Fibroblast of pulmonary artery (primary cell): Measurements from ENCODE around the gene PRDM15.

Experiments
- DNase-seq: peaks from one replicate; pipeline ENCODE4 v3.0.0-alpha.2; 2010; ENCODE audit warnings: low read depth
- H3K4me3 ChIP-seq: replicated peaks from 2 replicates; pipeline ENCODE4 v1.5.1; 2011; ENCODE audit warnings: low read depth, mild to moderate bottlenecking, control low read depth, low read length, moderate library complexity
- TF ChIP-seq, protein P1 (sequence below): IDR thresholded peaks from 2 replicates; pipeline ENCODE4 v1.5.1; 2011; ENCODE audit warnings: mild to moderate bottlenecking, control low read depth, low read length, inconsistent platforms; ENCODE audit errors: missing control alignments

Gene PRDM15

DNA sequence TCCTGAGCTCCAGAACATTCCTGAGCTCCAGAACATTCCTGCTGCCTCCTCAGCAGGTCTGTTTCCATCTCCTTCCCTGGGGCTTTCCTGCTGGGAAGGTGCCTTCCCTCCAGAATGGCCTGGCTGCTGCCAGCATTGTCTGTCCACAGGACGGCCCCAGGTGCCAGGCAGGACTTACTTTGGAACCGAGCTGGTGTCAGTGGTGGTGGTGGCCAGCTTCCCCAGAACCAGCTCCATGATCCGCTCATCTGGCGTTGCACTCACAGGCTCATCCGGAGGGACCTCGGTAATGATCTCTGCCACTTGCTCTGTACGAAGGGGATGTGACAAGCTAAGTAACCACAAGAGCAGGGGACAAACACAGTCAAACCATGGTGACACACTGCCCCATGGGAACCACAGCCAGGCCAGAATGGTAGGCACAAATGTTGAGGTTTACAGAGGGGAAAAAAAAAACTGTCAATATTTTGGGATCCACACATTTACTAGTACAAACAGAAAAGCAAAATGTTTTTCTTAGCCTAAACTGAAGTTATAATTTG lies 41.3 kb downstream of the PRDM15 start:
- H3K4me3 ChIP-seq: no peak overlapping the region
- no peak for DNase-seq
- TF ChIP-seq, protein P1, sequence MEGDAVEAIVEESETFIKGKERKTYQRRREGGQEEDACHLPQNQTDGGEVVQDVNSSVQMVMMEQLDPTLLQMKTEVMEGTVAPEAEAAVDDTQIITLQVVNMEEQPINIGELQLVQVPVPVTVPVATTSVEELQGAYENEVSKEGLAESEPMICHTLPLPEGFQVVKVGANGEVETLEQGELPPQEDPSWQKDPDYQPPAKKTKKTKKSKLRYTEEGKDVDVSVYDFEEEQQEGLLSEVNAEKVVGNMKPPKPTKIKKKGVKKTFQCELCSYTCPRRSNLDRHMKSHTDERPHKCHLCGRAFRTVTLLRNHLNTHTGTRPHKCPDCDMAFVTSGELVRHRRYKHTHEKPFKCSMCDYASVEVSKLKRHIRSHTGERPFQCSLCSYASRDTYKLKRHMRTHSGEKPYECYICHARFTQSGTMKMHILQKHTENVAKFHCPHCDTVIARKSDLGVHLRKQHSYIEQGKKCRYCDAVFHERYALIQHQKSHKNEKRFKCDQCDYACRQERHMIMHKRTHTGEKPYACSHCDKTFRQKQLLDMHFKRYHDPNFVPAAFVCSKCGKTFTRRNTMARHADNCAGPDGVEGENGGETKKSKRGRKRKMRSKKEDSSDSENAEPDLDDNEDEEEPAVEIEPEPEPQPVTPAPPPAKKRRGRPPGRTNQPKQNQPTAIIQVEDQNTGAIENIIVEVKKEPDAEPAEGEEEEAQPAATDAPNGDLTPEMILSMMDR: no peak

DNA sequence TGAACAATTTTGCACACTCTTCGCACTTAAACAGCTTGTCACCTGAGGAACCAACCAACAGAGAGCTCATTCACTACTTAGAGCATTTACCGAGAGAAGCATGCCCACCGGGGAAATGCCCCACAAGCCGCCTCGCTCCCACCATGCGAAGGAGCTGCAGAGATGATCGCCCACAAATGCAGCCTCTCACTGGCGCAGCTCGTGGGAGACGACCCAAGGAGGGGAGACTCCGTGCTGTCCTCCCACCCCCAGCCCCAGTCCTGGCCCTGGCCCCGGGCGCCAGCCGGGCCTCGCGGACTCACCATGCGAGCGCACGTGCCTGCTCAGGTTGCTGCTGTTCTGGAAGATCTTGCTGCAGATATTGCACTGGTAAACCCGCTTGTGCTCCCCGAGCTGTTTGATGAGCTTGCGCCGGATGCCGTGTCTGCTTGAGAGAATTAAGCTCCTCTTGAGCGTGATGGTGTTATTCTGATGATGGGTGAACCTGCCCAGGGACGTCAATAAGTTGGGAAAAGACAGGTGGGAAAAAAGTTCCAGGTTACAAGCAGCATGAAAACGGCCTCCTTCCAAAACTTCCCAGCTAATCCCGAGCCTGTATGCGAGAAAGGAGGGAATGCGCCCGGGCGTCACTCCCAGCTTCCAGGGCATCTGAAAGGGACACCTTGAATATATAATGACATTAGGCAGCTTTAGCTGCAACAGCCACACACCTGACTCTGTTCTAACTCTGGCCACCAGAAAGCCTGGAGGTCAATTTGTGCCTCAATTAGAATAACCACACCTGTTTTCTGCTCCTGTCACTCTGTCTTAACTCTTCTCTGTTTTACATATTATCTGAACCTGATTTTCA lies 42.8 kb downstream of the PRDM15 start:
- DNase-seq: no peak
- no peak overlapping the region for H3K4me3 ChIP-seq
- TF ChIP-seq, protein P1: no peak

DNA sequence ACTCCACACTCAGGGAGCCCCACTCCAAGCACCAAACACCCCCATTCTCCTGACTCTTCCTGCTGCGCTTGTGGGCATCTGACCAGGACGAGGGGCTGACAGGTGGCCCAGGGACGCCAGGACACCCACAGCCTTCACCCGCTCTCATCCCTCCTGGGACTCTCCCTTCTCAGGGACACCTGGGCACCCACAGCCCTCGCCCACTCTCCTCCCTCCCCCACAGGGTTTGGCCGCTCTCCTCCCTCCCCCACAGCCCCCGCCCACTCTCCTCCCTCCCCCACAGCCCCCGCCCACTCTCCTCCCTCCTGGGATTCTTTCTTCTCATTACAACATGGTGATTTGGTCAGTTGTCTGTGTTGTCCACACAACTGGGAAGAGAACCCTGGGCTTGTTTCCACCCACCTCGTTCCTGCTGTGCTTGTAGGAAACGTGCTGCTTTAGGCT lies 43.4 kb downstream of the PRDM15 start:
- no peak overlapping the region for H3K4me3 ChIP-seq
- no peak for DNase-seq
- TF ChIP-seq, protein P1: no peak

DNA sequence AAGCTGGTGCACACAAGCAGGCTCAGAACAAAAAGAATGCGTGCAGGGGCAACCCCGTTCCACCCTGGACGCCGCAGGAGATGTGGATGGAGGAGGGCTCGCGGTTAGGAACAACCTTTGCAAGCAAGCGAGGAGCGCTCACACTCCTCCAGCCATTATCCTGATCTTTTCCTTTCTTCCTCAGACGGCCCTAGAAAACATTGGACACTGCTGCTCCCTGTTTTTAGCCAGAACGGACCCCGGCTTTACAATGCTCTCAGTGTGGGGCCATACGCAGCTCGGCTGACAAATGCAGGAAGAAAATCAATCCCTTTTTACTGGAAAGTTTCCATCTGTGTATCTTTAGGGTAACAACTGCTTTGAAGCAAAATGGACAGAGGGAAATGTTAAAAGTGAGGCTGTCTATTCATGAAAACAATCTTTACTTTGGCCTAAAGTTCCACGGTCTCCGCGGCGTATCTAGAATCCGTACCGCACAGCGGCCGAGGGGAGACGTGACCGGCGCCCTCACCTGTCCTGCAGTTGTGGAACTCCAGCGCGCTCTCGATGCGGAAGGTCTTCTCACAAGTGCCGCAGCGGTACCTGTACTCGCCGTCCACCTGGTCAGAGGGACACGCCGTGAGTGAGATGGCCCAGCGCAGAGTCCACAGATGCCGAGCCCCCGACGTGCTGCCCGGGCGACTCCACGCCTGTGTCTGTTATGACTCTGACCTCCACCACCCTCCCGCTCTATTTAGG lies 44.0 kb downstream of the PRDM15 start:
- TF ChIP-seq, protein P1: no peak

DNA sequence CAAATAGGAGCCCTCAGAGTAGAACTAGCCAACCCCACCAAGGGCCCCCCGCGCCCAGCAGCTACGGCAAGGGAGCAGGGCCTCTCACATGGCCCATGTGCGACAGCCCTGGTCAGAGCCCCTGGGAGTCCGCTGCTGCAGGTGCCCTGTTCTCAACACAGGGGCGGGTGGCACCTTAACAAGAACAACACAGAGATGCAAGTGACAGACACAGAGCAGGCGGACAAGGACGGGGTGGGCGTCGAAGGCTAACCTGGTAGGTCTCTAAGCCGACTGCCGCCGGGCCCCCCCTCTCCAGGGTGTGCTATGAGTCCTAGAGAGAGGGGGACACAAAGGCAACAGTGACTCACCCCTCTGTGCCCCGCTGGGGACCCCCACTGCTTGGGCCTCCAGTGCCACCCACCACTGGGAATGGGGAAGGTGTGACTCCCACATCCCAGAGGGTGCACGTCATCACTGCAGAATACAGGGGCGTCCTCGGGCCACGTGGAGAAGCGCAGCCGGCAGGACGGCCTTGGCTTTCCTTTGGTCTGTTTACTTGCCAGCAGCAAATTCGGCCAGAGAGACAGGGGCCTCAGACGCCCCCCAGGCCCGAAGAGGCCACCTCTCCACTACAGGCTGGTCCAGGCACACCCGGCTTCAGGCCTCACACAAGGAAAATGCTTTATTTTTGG lies 44.8 kb downstream of the PRDM15 start:
- H3K4me3 ChIP-seq: no peak overlapping the region
- no peak for DNase-seq
- TF ChIP-seq, protein P1: no peak

More for the DNA sequence above, 44.0 kb downstream of the PRDM15 start:
- no peak overlapping the region for H3K4me3 ChIP-seq
- DNase-seq: no peak

DNA sequence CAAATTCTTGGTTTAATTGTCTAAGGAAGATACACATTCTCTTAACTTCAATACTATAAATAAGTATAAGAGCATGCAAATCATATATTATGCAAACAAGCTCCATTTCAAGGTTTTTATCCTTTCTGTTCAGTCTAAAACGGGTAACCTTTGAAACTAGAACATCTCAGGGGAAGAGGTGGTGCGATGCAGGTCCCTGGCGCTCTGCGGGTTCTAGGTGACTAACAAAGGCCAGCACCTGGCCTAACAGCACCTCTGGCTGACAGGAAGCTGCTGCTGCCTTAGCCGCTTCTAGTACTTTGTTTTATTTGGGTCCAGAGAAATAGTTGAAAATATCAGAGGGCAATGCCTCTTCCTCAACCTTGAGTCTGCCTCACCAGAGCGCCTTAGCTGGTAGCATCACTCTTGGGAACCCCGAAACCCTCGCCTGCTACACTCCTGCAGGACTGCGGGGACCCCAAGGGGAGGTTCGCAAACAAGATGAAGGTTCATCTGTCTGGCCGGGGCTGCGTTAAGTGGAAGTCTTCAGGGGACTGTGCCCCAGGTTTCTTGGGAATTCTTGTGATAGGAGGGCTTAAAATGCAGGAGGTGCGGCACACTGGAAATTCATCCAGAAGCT lies 45.5 kb downstream of the PRDM15 start:
- TF ChIP-seq, protein P1: no peak
- no peak for DNase-seq
- no peak overlapping the region for H3K4me3 ChIP-seq
